ENCODE data around the gene SLC9A1.

- TF ChIP-seq CTCF (IDR thresholded peaks at IDR 0.05) (no peak), EZH2phosphoT487 (IDR thresholded peaks at IDR 0.05) (no peak), EZH2 (IDR thresholded peaks at IDR 0.05) (no peak)
Measured at GRCh38 chr1:27106561-27107323, 48.2 kb downstream of the SLC9A1 start.

Data from neural progenitor cell (in vitro differentiated cells).